PC-3 (cell line): Measurements from ENCODE around the gene C1QTNF3.

Experiments used
- EZH2 ChIP-seq: fragments of 300-600 bp; sonication (generic); IDR thresholded peaks from one replicate; pipeline ENCODE4 v1.6.1; 2017; ENCODE audit warnings: antibody characterized with exemption, mild to moderate bottlenecking, low read length; ENCODE audit not compliant: unreplicated experiment
- EZH2phosphoT487 ChIP-seq: fragments of 300-600 bp; sonication (generic); IDR thresholded peaks from 2 replicates; pipeline ENCODE4 v1.6.1; 2018; ENCODE audit warnings: mild to moderate bottlenecking, antibody characterized with exemption, low read length, borderline replicate concordance
- TF ChIP-seq, protein P1 (sequence below): fragments of 300-600 bp; sonication (generic); conservative IDR thresholded peaks from 2 replicates; pipeline ENCODE4 v1.5.1; 2017; ENCODE audit warnings: antibody characterized with exemption, low read depth, mild to moderate bottlenecking, low read length

GRCh38 chr5:34013547-34013946 lies 29.5 kb downstream of the C1QTNF3 start:
- TF ChIP-seq EZH2phosphoT487 (no peak), EZH2 (no peak)
- TF ChIP-seq, protein P1, sequence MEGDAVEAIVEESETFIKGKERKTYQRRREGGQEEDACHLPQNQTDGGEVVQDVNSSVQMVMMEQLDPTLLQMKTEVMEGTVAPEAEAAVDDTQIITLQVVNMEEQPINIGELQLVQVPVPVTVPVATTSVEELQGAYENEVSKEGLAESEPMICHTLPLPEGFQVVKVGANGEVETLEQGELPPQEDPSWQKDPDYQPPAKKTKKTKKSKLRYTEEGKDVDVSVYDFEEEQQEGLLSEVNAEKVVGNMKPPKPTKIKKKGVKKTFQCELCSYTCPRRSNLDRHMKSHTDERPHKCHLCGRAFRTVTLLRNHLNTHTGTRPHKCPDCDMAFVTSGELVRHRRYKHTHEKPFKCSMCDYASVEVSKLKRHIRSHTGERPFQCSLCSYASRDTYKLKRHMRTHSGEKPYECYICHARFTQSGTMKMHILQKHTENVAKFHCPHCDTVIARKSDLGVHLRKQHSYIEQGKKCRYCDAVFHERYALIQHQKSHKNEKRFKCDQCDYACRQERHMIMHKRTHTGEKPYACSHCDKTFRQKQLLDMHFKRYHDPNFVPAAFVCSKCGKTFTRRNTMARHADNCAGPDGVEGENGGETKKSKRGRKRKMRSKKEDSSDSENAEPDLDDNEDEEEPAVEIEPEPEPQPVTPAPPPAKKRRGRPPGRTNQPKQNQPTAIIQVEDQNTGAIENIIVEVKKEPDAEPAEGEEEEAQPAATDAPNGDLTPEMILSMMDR: no peak
